Measurements from ENCODE around the gene EXOC4.

The EXOC4 gene

GRCh38 chr7:133491846-133492652 lies 239.2 kb downstream of the EXOC4 start:
- no peak for DNase-seq (ENCODE audit: low read depth)

- no peak for DNase-seq (ENCODE audit: low read depth)
Observed at GRCh38 chr7:133497061-133497460, 244.2 kb downstream of the EXOC4 start.

- DNase-seq (ENCODE audit: low read depth), result no peak
Observed at GRCh38 chr7:133501771-133502170, 248.9 kb downstream of the EXOC4 start.

GRCh38 chr7:133502498-133502897 lies 249.6 kb downstream of the EXOC4 start:
- no peak for DNase-seq (ENCODE audit: low read depth)

- DNase-seq (ENCODE audit: low read depth), result no peak
Observed at GRCh38 chr7:133502972-133503371, 250.1 kb downstream of the EXOC4 start.

GRCh38 chr7:133504825-133505224 lies 251.9 kb downstream of the EXOC4 start:
- DNase-seq (ENCODE audit: low read depth), result no peak

- no peak for DNase-seq (ENCODE audit: low read depth)
Observed at GRCh38 chr7:133509822-133510221, 256.9 kb downstream of the EXOC4 start.

- DNase-seq (ENCODE audit: low read depth), result no peak
Observed at GRCh38 chr7:133510326-133511055, 257.6 kb downstream of the EXOC4 start.

- no peak for DNase-seq (ENCODE audit: low read depth)
Observed at GRCh38 chr7:133511252-133511651, 258.4 kb downstream of the EXOC4 start.

GRCh38 chr7:133511708-133512107 lies 258.8 kb downstream of the EXOC4 start:
- DNase-seq (ENCODE audit: low read depth), result no peak

- DNase-seq (ENCODE audit: low read depth), result no peak
Observed at GRCh38 chr7:133512560-133512959, 259.7 kb downstream of the EXOC4 start.

- DNase-seq (ENCODE audit: low read depth), result no peak
Observed at GRCh38 chr7:133513608-133514007, 260.7 kb downstream of the EXOC4 start.

- DNase-seq (ENCODE audit: low read depth), result no peak
Observed at GRCh38 chr7:133514551-133514950, 261.7 kb downstream of the EXOC4 start.

GRCh38 chr7:133517766-133518165 lies 264.9 kb downstream of the EXOC4 start:
- DNase-seq (ENCODE audit: low read depth), result no peak

- no peak for DNase-seq (ENCODE audit: low read depth)
Observed at GRCh38 chr7:133518718-133519117, 265.8 kb downstream of the EXOC4 start.

GRCh38 chr7:133520248-133520647 lies 267.4 kb downstream of the EXOC4 start:
- no peak for DNase-seq (ENCODE audit: low read depth)

- DNase-seq (ENCODE audit: low read depth), result no peak
Observed at GRCh38 chr7:133522501-133522900, 269.6 kb downstream of the EXOC4 start.

GRCh38 chr7:133528796-133529195 lies 275.9 kb downstream of the EXOC4 start:
- DNase-seq (ENCODE audit: low read depth), result no peak

- no peak for DNase-seq (ENCODE audit: low read depth)
Observed at GRCh38 chr7:133529861-133530260, 277.0 kb downstream of the EXOC4 start.

GRCh38 chr7:133530682-133531081 lies 277.8 kb downstream of the EXOC4 start:
- no peak for DNase-seq (ENCODE audit: low read depth)

- DNase-seq (ENCODE audit: low read depth), result no peak
Observed at GRCh38 chr7:133534816-133535215, 281.9 kb downstream of the EXOC4 start.

- no peak for DNase-seq (ENCODE audit: low read depth)
Observed at GRCh38 chr7:133535308-133535707, 282.4 kb downstream of the EXOC4 start.

GRCh38 chr7:133536450-133536849 lies 283.6 kb downstream of the EXOC4 start:
- no peak for DNase-seq (ENCODE audit: low read depth)
